SH-SY5Y (cell line): ENCODE data around the gene TPRN.

ENCODE experiments used
- GATA2 ChIP-seq: IDR thresholded peaks from 2 replicates; pipeline ENCODE4 v1.6.1; 2011; ENCODE audit warnings: mild to moderate bottlenecking, low read depth, low read length
- GATA3 ChIP-seq: IDR thresholded peaks from 2 replicates; pipeline ENCODE4 v1.6.1; 2011; ENCODE audit warnings: low read depth, mild to moderate bottlenecking, low read length, moderate library complexity

DNA sequence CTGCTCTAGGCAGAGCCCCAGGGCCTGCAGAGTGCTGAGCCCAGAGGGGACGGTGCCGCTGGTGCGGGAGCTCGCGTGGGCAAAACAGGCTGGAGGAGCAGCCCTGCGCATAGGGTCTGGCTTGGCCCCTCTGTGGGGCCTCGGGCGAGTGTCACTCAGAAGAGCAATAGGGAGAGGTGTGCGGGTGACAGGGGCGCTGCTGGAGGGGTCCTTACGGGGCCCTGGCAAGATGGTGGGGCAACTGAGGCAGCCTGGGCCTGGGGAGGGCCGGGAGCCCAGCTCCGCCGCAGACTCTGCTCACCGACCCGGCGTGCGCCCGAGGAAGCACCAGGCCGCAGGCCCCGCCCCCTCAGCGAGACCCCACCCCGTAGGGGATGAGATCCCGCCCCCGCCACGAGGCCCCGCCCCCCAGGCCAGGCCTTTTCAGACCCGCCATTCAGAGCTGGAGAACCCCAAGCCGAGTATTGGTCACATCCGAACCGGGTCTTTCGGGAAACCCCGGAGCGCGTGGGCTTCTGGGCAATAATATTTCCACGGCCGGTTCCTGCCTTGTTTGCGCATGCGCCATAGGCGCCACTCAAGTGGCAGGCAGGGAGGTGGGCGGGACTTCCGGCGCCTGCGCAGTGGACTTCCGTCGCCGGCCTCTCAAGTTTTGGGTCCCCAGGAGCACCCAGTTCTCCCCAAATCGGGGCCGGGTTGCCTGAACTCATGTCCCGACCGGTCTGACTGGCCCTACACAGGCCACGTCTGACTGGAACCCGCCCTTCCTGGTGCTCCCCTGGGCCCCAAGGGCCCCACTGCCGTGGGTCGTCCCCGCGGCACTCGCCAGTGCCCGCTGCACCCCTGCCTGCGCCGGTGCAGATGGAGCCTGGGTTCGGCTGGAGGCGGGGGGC lies 22.8 kb upstream of the TPRN start:
- TF ChIP-seq GATA2 (no peak), GATA3 (no peak)
